GM12878 (cell line): ENCODE measurements around the gene KRTAP1-3. TPM values are rescaled to one million over a fixed set of nuclear protein-coding genes. Genes with fewer than 3 reads are reported as not detected.
"Not testable (repeated sequence)": the region's sequence is repeated elsewhere in the genome, so short reads cannot be mapped to it uniquely, and the experiment has no call there.

Experiments
- ATAC-seq: fragments of 200-7000 bp; cut with Tn5 transposase; 3 replicates; pipeline ENCODE4 v1.9.1; 2020; ENCODE audit warnings: mild to moderate bottlenecking, moderate library complexity
- BruUV-seq: library from RNA; stranded (reverse); fragments of 400-500 nt; replicated peaks from 2 replicates; lab custom pipeline; 2021; lab: Mats Ljungman, UMichigan
- CTCF ChIA-PET: fragments of 300-600 bp; sonication (Branson Sonifier 250); formaldehyde crosslinking; extraction: SDS; loops from one replicate; lab custom pipeline; 2021; ENCODE audit warnings: inconsistent platforms; lab: Yijun Ruan, JAX
- POLR2A ChIA-PET: fragments of 350-600 bp; formaldehyde crosslinking; extraction: SDS; loops from one replicate; lab custom pipeline; 2021; ENCODE audit warnings: inconsistent platforms; lab: Charles Lee
- RAD21 ChIA-PET: fragments of 300-600 bp; sonication (Branson Sonifier 250); formaldehyde crosslinking; loops from one replicate; lab custom pipeline; 2023; ENCODE audit warnings: antibody characterized with exemption; ENCODE audit not compliant: unreplicated experiment; lab: Charles Lee
- SMC1A ChIA-PET: fragments of 300-600 bp; sonication (Branson Sonifier 250); formaldehyde crosslinking; loops from one replicate; lab custom pipeline; 2023; ENCODE audit not compliant: unreplicated experiment, uncharacterized antibody; lab: Charles Lee
- DNase-seq: peaks from one replicate; pipeline ENCODE4 v3.0.0-alpha.2; 2011; ENCODE audit warnings: low read depth, low spot score
- FAIRE-seq: peaks from 3 replicates; lab custom pipeline; 2011; peaks lifted over from hg19 to GRCh38; lab: Jason Lieb, UNC
- H2AFZ ChIP-seq: 2 replicates; pipeline ENCODE4 v1.6.0; 2011; ENCODE audit warnings: low read depth, low read length, control low read depth; ENCODE audit not compliant: control insufficient read depth
- H3K27ac ChIP-seq: 2 replicates; pipeline ENCODE4 v1.5.1; 2011; ENCODE audit warnings: control low read depth; ENCODE audit not compliant: control insufficient read depth, insufficient read depth
- H3K27me3 ChIP-seq, 2 experiments: replicated peaks in 1 of 2; 2 replicates each; pipeline versions ENCODE4 v1.6.0 to v1.6.1; 2011; ENCODE audit warnings: low read length in 1 of 2; ENCODE audit not compliant: control insufficient read depth in 2 of 2, insufficient read depth in 2 of 2
- H3K36me3 ChIP-seq, 2 experiments: 2 replicates each; pipeline ENCODE4 v1.5.1; 2011; ENCODE audit warnings: low read length in 1 of 2; ENCODE audit not compliant: control insufficient read depth in 2 of 2, insufficient read depth in 2 of 2
- H3K4me1 ChIP-seq: 2 replicates; pipeline ENCODE4 v1.6.1; 2011; ENCODE audit warnings: mild to moderate bottlenecking, low read length, moderate library complexity, mixed read lengths; ENCODE audit not compliant: control insufficient read depth, insufficient read depth
- H3K4me2 ChIP-seq: 2 replicates; pipeline ENCODE4 v1.6.0; 2011; ENCODE audit warnings: control low read depth; ENCODE audit not compliant: control insufficient read depth, insufficient read depth
- H3K4me3 ChIP-seq: fragments of 200-600 bp; sonication (generic); 2 replicates; pipeline ENCODE4 v1.5.1; 2016
- H3K79me2 ChIP-seq: 2 replicates; pipeline ENCODE4 v1.6.0; 2011; ENCODE audit warnings: low read length; ENCODE audit not compliant: control insufficient read depth, insufficient read depth
- H3K9ac ChIP-seq: 2 replicates; pipeline ENCODE4 v1.8.0; 2011; ENCODE audit warnings: low read length, control low read depth, mixed read lengths; ENCODE audit not compliant: control insufficient read depth, insufficient read depth
- H3K9me3 ChIP-seq: replicated peaks from 3 replicates; pipeline ENCODE4 v1.5.1; 2011; ENCODE audit warnings: mild to moderate bottlenecking, low read length; ENCODE audit not compliant: control insufficient read depth, insufficient read depth
- H4K20me1 ChIP-seq: 2 replicates; pipeline ENCODE4 v1.6.0; 2011; ENCODE audit not compliant: control insufficient read depth, insufficient read depth
- MTA2 ChIP-seq: fragments of 450-650 bp; IDR thresholded peaks from 2 replicates; pipeline ENCODE4 v1.6.1; 2016; ENCODE audit warnings: low read depth, mild to moderate bottlenecking, moderate library complexity
- MXI1 ChIP-seq: fragments of 150-350 bp; IDR thresholded peaks from 2 replicates; pipeline ENCODE4 v1.6.1; 2011; ENCODE audit warnings: low read depth, mild to moderate bottlenecking, inconsistent platforms, low read length, improper control_type of control experiment
- NFIC ChIP-seq: IDR thresholded peaks from 2 replicates; pipeline ENCODE4 v1.6.1; 2012; ENCODE audit warnings: low read depth, mild to moderate bottlenecking, inconsistent platforms, low read length, moderate library complexity
- PAX5 ChIP-seq: IDR thresholded peaks from 2 replicates; pipeline ENCODE4 v1.6.1; 2011; ENCODE audit warnings: low read depth, low read length, borderline replicate concordance
- RUNX3 ChIP-seq: IDR thresholded peaks from 2 replicates; pipeline ENCODE4 v1.6.1; 2012; ENCODE audit warnings: low read length, inconsistent platforms
- WGBS: methylation state at CpG from one replicate; pipeline ENCODE4 v1.1.6; 2016; ENCODE audit warnings: low lambda C conversion rate; ENCODE audit not compliant: insufficient replicate concordance, insufficient coverage; ENCODE audit errors: missing lambda C conversion rate; 5-methylcytosine and 5-hydroxymethylcytosine counted together
- in situ Hi-C: fragments of 300-500 bp; cut with MboI; formaldehyde crosslinking; loops from 9 replicates; pipeline ENCODE4 v1.14.3; 2018; ENCODE audit warnings: mixed read lengths
- intact Hi-C: fragments of 100-400 bp; cut with micrococcal nuclease; formaldehyde crosslinking; loops from one replicate; pipeline ENCODE4 v1.14.2; 2022; ENCODE audit not compliant: unreplicated experiment
- polyA plus RNA-seq, 11 experiments: library from polyadenylated mRNA; depleted of rRNA in 4 of 11; unstranded in 6 of 11; stranded (reverse) in 5 of 11; fragments of >200 nt; fragmentation: Nextera tagmentation in 4 of 11; fragmentation: Illumina TruSeq in 1 of 11; extraction: Ambion mirVana in 4 of 11; extraction: Trizol in 1 of 11; gene quantifications; 1 replicate in 1 of 11; 2 replicates in 10 of 11; pipeline versions ENCODE4 v1.2.1 to v1.2.3, GENCODE V29; 2011 to 2016; ENCODE audit warnings: inconsistent platforms in 2 of 11, missing spikeins in 2 of 11, low read depth in 1 of 11
- total RNA-seq, 4 experiments: library from RNA; depleted of rRNA in 3 of 4; stranded (reverse); fragments of >200 nt in 3 of 4; fragmentation: Illumina TruSeq in 1 of 4; extraction: Trizol in 1 of 4; gene quantifications; 2 replicates each; pipeline versions ENCODE4 v1.2.1 to v1.2.3, GENCODE V29; 2013 to 2021
- TF ChIP-seq, protein P1 (sequence below): fragments of 450-650 bp; formaldehyde crosslinking; IDR thresholded peaks from 2 replicates; pipeline ENCODE4 v1.5.0; 2022; ENCODE audit warnings: mild to moderate bottlenecking, missing genetic modification characterization

KRTAP1-3 gene
- total and polyA plus RNA-seq, 10 of the 15 experiments (the other 5 are each of a cell fraction or from before 2014, with no cell fraction given), result not detected

DNA sequence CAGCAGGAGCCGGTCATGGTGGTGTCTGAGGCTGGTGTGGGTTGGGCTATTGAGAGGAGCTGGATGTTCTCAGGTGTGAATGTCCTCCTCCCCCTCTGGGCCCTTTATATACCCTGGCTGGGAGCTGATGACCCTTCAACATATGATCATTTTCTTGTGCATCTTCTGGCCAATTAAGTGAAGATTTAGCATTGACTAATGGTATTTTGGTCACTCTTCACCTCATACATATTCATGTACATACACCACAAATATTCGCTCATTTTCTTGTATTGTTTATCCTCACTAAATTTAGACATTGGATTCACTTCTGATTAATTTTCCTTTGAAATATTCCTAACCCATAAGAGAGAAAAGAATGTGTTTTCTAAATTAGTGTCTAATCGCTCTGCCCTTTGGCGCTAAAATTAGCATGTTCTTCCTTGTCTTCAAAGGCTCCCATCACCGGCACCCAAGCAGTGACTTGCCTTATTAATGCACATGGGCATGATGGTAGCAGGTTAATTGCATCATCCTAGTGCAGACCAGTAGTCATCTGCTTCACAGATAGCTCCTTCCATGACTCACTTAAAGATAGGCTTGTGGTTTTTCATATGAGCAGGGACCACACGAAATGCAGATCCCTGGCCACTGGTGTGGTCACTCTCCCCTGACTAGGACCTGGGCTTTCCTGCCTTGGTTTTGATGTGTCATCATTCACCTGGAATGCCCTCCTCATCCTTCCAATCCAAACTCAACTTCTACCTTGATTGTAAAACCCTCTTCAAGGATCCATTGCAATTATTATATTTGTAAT, 31.4 kb upstream of the KRTAP1-3 start, which contains the start of gene KRTAP2-4:
Gene KRTAP2-4 (minus strand): TSS at position 51 of the 796 bp plus-strand sequence. CDS start 34 bp downstream, at position 17.
- Histone ChIP-seq H2AFZ (no peak within 1 kb of the TSS), H4K20me1 (no peaks in the 10 kb centered on the region), H3K9ac (no peak within 1 kb of the TSS), H3K4me1 (no peaks in the 10 kb centered on the region), H3K27ac (no peak within 1 kb of the TSS), H3K4me2 (no peak within 1 kb of the TSS), H3K9me3 (no peaks in the 10 kb centered on the region), H3K79me2 (no peaks in the 10 kb centered on the region), H3K36me3 (no peaks in the 10 kb centered on the region), H3K27me3 (no peaks in the 10 kb centered on the region; a peak in 2 of 4 replicates), H3K4me3 (no peak within 1 kb of the TSS)
- intact Hi-C loops, result no loop called here
- BruUV-seq, result no TSS peak
- ChIA-PET RAD21 (no interaction called here), SMC1A (no interaction called here), CTCF (no interaction called here), POLR2A (no interaction called here)
- WGBS, result 56% methylated on average over 6 of the region's 6 CpGs
- no peak for TF ChIP-seq MXI1
- no peak for TF ChIP-seq RUNX3
- no peak for TF ChIP-seq PAX5
- TF ChIP-seq, protein P1, sequence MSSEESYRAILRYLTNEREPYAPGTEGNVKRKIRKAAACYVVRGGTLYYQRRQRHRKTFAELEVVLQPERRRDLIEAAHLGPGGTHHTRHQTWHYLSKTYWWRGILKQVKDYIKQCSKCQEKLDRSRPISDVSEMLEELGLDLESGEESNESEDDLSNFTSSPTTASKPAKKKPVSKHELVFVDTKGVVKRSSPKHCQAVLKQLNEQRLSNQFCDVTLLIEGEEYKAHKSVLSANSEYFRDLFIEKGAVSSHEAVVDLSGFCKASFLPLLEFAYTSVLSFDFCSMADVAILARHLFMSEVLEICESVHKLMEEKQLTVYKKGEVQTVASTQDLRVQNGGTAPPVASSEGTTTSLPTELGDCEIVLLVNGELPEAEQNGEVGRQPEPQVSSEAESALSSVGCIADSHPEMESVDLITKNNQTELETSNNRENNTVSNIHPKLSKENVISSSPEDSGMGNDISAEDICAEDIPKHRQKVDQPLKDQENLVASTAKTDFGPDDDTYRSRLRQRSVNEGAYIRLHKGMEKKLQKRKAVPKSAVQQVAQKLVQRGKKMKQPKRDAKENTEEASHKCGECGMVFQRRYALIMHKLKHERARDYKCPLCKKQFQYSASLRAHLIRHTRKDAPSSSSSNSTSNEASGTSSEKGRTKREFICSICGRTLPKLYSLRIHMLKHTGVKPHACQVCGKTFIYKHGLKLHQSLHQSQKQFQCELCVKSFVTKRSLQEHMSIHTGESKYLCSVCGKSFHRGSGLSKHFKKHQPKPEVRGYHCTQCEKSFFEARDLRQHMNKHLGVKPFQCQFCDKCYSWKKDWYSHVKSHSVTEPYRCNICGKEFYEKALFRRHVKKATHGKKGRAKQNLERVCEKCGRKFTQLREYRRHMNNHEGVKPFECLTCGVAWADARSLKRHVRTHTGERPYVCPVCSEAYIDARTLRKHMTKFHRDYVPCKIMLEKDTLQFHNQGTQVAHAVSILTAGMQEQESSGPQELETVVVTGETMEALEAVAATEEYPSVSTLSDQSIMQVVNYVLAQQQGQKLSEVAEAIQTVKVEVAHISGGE, result no peak
- no peak for TF ChIP-seq MTA2
- TF ChIP-seq NFIC, result no peak
- no peak for FAIRE-seq
- ATAC-seq, result no peak
- in situ Hi-C loops, result no loop called here
- no peak for DNase-seq

DNA sequence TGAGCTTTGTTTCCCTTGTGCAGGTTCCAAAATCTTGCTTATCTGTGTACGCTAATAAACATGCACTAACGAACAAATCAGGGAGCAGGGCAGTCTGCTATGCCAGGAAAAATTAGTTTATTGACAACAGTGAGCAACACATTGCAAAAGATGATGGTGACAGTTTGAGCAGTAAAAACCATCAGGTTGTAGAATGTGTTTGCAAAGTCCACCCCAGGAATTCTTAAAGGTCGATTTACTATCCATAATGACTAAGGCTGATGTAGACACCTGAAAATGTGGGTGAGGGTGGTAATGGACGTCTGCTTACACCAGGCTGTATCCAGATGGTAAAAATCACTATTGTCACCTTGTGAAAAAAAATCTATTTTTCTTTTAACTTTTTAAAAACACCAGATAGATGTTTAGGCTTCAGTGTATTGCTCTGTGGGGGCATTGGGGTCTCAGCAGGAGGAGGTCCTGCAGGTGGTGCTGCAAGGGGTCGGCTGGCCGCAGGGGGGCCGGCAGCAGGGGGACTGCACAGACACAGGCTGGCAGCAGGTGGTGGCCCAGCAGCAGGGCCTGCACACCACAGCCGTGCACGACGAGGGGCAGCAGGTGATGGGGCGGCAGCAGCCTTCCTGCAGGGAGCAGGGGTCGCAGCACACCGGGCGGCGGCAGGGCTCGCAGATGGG, 30.5 kb upstream of the KRTAP1-3 start:
- H3K4me2 ChIP-seq, H3K36me3 ChIP-seq, DNase-seq, H2AFZ ChIP-seq, H4K20me1 ChIP-seq, FAIRE-seq, RAD21 ChIA-PET, H3K4me3 ChIP-seq, in situ Hi-C loops, SMC1A ChIA-PET, BruUV-seq, H3K27ac ChIP-seq, H3K9ac ChIP-seq, H3K9me3 ChIP-seq, ATAC-seq, H3K4me1 ChIP-seq, POLR2A ChIA-PET, H3K79me2 ChIP-seq, intact Hi-C loops, H3K27me3 ChIP-seq: not testable (repeated sequence)
- CTCF ChIA-PET, result interaction anchor here (0.6 kb wide), 1 partner anchor 25 kb away, joined by 3 read pairs; no protein-coding TSS in a partner anchor
- WGBS, result 24% methylated on average over 7 of the region's 16 CpGs
